HG02571 (cell line): Measurements from ENCODE around the gene R3HDM2.

ENCODE experiments used
- ATAC-seq: cut with Tn5 transposase; IDR thresholded peaks from one replicate; pipeline ENCODE4 v1.9.1; 2021; ENCODE audit warnings: mild to moderate bottlenecking, moderate library complexity; ENCODE audit not compliant: unreplicated experiment

The R3HDM2 gene

GRCh38 chr12:57233357-57234232 lies 197.2 kb downstream of the R3HDM2 start:
- ATAC-seq, result no peak

GRCh38 chr12:57232156-57232756 lies 198.6 kb downstream of the R3HDM2 start:
- ATAC-seq, result no peak

GRCh38 chr12:57231276-57232021 lies 199.4 kb downstream of the R3HDM2 start:
- no peak for ATAC-seq

- no peak for ATAC-seq
These were observed 200.3 kb downstream of the R3HDM2 start for GRCh38 chr12:57230381-57231155.

GRCh38 chr12:57229634-57230380 lies 201.0 kb downstream of the R3HDM2 start, which contains the start of gene SHMT2:
Gene SHMT2 (plus strand): TSS chr12:57229711. CDS start chr12:57229779, 68 bp downstream.
- ATAC-seq, result peak; percentile 62

- no peak for ATAC-seq
These were observed 201.7 kb downstream of the R3HDM2 start for GRCh38 chr12:57229046-57229633.

GRCh38 chr12:57227315-57228115 lies 203.3 kb downstream of the R3HDM2 start:
- no peak for ATAC-seq

GRCh38 chr12:57226588-57227314 lies 204.1 kb downstream of the R3HDM2 start:
- no peak for ATAC-seq

- ATAC-seq, result no peak
These were observed 205.1 kb downstream of the R3HDM2 start for GRCh38 chr12:57225680-57226210.

GRCh38 chr12:57224973-57225679 lies 205.7 kb downstream of the R3HDM2 start:
- no peak for ATAC-seq

- ATAC-seq, result no peak
These were observed 206.4 kb downstream of the R3HDM2 start for GRCh38 chr12:57224278-57224972.

- no peak for ATAC-seq
These were observed 207.4 kb downstream of the R3HDM2 start for GRCh38 chr12:57223191-57224165.

GRCh38 chr12:57222286-57223190 lies 208.3 kb downstream of the R3HDM2 start:
- no peak for ATAC-seq

- ATAC-seq, result no peak
These were observed 209.5 kb downstream of the R3HDM2 start for GRCh38 chr12:57221169-57221917.
